Measurements from ENCODE around the gene MSRB3. TPM values are rescaled to one million over a fixed set of nuclear protein-coding genes. Genes with fewer than 3 reads are reported as not detected.

Gene MSRB3
- total and polyA plus RNA-seq, 7 donors, result 6.2 to 232 (median 159) TPM

- no peaks in the 10 kb centered on the region for H3K9me3 ChIP-seq
These were observed 223.5 kb downstream of the MSRB3 start for GRCh38 chr12:65501935-65502334.

GRCh38 chr12:65504417-65504816 is 225.9 kb downstream of the MSRB3 start:
- Histone ChIP-seq H3K9me3 (no peaks in the 10 kb centered on the region), H3K36me3 (no peaks in the 10 kb centered on the region), H3K27me3 (no peaks in the 10 kb centered on the region), H3K4me1 (peaks cover 0 to 12% (median 0%) of the 10 kb centered on the region in 4 donors), H3K4me3 (no peak overlapping the region), H3K27ac (no peak overlapping the region)
- intact Hi-C loops (cut with DNase I), result no loop called here
- 80 to 94% methylated on average over 1 of the region's 1 CpG for WGBS, 2 donors
- no peak for DNase-seq
- TF ChIP-seq POLR2AphosphoS5 (IDR thresholded peaks at IDR 0.05) (no peak), EP300 (IDR thresholded peaks at IDR 0.05) (no peak), CTCF (IDR thresholded peaks at IDR 0.05) (no peak), POLR2A (IDR thresholded peaks at IDR 0.05) (no peak)

More at GRCh38 chr12:65501935-65502334, 223.5 kb downstream of the MSRB3 start:
- Histone ChIP-seq H3K27me3 (no peaks in the 10 kb centered on the region), H3K4me1 (peaks cover 0 to 12% (median 0%) of the 10 kb centered on the region in 4 donors), H3K27ac (no peak overlapping the region), H3K36me3 (no peaks in the 10 kb centered on the region), H3K4me3 (no peak overlapping the region)
- WGBS, 2 donors, result 79 to 88% methylated on average over 5 of the region's 5 CpGs
- intact Hi-C loops (cut with DNase I), result no loop called here
- DNase-seq, result no peak
- no peak for TF ChIP-seq EP300 (IDR thresholded peaks at IDR 0.05)
- no peak for TF ChIP-seq POLR2A (IDR thresholded peaks at IDR 0.05)
- TF ChIP-seq POLR2AphosphoS5 (IDR thresholded peaks at IDR 0.05), result no peak
- TF ChIP-seq CTCF (IDR thresholded peaks at IDR 0.05), result no peak

GRCh38 chr12:65505386-65506121 is 227.1 kb downstream of the MSRB3 start:
- Histone ChIP-seq H3K9me3 (no peaks in the 10 kb centered on the region), H3K36me3 (no peaks in the 10 kb centered on the region), H3K4me3 (no peak overlapping the region), H3K27me3 (no peaks in the 10 kb centered on the region), H3K4me1 (peaks cover 0 to 18% (median 2%) of the 10 kb centered on the region in 4 donors), H3K27ac (no peak overlapping the region)
- no peak for DNase-seq
- intact Hi-C loops (cut with DNase I), result no loop called here
- TF ChIP-seq EP300 (IDR thresholded peaks at IDR 0.05) (no peak), POLR2AphosphoS5 (IDR thresholded peaks at IDR 0.05) (no peak), CTCF (IDR thresholded peaks at IDR 0.05) (no peak), POLR2A (IDR thresholded peaks at IDR 0.05) (no peak)
- 84 to 87% methylated on average over 12 of the region's 12 CpGs for WGBS, 2 donors

GRCh38 chr12:65508276-65509035 is 230.0 kb downstream of the MSRB3 start:
- intact Hi-C loops (cut with DNase I), result no loop called here
- WGBS, 2 donors, result 86 to 89% methylated on average over 10 of the region's 10 CpGs
- Histone ChIP-seq H3K27ac (no peak overlapping the region), H3K27me3 (no peaks in the 10 kb centered on the region), H3K4me3 (no peak overlapping the region), H3K4me1 (peaks cover 0 to 20% (median 10%) of the 10 kb centered on the region in 4 donors), H3K36me3 (no peaks in the 10 kb centered on the region), H3K9me3 (no peaks in the 10 kb centered on the region)
- no peak for DNase-seq
- TF ChIP-seq CTCF (IDR thresholded peaks at IDR 0.05) (no peak), EP300 (IDR thresholded peaks at IDR 0.05) (no peak), POLR2AphosphoS5 (IDR thresholded peaks at IDR 0.05) (no peak), POLR2A (IDR thresholded peaks at IDR 0.05) (no peak)
